Lower leg skin (tissue), 3 donors: ENCODE data around the gene CFB.

Source experiments
- POLR2A ChIP-seq, 2 donors: fragments of 450-650 bp; IDR thresholded peaks; one replicate each; pipeline ENCODE4 v1.6.1; 2016 to 2017; ENCODE audit warnings: antibody characterized with exemption in 2 of 2, mild to moderate bottlenecking in 1 of 2, moderate library complexity in 1 of 2
- TF ChIP-seq, protein P1 (sequence below), 3 donors: fragments of 450-650 bp; IDR thresholded peaks; one replicate each; pipeline ENCODE4 v1.5.1; 2016; ENCODE audit warnings: antibody characterized with exemption in 3 of 3, mild to moderate bottlenecking in 3 of 3, moderate library complexity in 2 of 3

- TF ChIP-seq, protein P1, sequence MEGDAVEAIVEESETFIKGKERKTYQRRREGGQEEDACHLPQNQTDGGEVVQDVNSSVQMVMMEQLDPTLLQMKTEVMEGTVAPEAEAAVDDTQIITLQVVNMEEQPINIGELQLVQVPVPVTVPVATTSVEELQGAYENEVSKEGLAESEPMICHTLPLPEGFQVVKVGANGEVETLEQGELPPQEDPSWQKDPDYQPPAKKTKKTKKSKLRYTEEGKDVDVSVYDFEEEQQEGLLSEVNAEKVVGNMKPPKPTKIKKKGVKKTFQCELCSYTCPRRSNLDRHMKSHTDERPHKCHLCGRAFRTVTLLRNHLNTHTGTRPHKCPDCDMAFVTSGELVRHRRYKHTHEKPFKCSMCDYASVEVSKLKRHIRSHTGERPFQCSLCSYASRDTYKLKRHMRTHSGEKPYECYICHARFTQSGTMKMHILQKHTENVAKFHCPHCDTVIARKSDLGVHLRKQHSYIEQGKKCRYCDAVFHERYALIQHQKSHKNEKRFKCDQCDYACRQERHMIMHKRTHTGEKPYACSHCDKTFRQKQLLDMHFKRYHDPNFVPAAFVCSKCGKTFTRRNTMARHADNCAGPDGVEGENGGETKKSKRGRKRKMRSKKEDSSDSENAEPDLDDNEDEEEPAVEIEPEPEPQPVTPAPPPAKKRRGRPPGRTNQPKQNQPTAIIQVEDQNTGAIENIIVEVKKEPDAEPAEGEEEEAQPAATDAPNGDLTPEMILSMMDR (IDR thresholded peaks at IDR 0.05), result no peak
- TF ChIP-seq POLR2A (IDR thresholded peaks at IDR 0.05), result no peak
Observed at GRCh38 chr6:31940256-31940664, 5.6 kb upstream of the CFB start.
